ENCODE measurements around the gene PDE6C.

DNA sequence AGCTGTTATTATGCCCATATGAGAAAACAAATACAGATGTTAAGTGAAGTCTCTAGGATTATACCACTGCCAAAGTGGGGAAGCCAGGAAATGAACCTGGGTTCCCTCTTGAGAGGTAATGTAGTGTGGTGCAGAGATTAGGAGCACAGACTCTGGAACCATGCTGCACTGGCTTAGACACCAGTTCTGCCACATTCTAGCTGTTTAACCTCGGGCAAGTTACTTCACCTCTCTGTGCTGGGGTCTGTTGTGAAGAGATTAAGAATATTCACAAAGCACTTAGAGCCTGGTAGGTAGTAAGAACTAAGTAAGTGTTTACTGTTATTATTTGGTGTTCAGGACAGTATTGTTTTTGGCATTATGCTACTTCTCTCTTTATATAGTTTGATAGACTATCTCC, 41.9 kb downstream of the PDE6C start:
- TF ChIP-seq CTCF (IDR thresholded peaks at IDR 0.05) (no peak), POLR2AphosphoS5 (IDR thresholded peaks at IDR 0.05; ENCODE audit: low read depth, low read length) (no peak), SIN3A (IDR thresholded peaks at IDR 0.05; ENCODE audit: borderline replicate concordance, insufficient read depth, low read depth, low read length) (no peak)
- TF ChIP-seq, protein P1, sequence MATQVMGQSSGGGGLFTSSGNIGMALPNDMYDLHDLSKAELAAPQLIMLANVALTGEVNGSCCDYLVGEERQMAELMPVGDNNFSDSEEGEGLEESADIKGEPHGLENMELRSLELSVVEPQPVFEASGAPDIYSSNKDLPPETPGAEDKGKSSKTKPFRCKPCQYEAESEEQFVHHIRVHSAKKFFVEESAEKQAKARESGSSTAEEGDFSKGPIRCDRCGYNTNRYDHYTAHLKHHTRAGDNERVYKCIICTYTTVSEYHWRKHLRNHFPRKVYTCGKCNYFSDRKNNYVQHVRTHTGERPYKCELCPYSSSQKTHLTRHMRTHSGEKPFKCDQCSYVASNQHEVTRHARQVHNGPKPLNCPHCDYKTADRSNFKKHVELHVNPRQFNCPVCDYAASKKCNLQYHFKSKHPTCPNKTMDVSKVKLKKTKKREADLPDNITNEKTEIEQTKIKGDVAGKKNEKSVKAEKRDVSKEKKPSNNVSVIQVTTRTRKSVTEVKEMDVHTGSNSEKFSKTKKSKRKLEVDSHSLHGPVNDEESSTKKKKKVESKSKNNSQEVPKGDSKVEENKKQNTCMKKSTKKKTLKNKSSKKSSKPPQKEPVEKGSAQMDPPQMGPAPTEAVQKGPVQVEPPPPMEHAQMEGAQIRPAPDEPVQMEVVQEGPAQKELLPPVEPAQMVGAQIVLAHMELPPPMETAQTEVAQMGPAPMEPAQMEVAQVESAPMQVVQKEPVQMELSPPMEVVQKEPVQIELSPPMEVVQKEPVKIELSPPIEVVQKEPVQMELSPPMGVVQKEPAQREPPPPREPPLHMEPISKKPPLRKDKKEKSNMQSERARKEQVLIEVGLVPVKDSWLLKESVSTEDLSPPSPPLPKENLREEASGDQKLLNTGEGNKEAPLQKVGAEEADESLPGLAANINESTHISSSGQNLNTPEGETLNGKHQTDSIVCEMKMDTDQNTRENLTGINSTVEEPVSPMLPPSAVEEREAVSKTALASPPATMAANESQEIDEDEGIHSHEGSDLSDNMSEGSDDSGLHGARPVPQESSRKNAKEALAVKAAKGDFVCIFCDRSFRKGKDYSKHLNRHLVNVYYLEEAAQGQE (IDR thresholded peaks at IDR 0.05; ENCODE audit: insufficient read depth in 1 of 2, low read depth in 2 of 2, low read length in 1 of 2): no peak

Data from Panc1 (cell line).